NCI-H1048 (cell line): ENCODE data around the gene DNAJB6.
"Not testable (repeated sequence)": the region's sequence is repeated elsewhere in the genome, so short reads cannot be mapped to it uniquely, and the experiment has no call there.

Experiments used
- DNase-seq: peaks from one replicate; lab custom pipeline; 2025; lab: John Stamatoyannopoulos, UW

Gene DNAJB6

DNA sequence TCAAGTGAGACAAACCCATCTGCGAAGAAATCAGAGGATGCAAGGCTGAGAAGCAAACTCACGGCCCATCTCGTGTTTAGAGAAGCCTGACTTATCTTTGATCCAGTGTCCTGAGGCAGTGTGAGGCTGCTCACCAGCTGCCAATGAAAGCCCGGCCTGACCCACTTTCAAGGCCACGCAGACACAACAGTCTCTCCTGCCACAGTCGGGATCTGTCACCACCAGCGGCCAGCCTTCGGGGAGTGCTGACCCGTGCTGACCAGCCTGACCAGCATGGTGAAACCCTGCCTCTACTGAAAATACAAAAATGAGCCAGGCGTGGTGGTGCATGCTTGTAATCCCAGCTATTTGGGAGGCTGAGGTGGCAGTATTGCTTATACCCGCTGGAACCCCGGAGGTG, 7.4 kb upstream of the DNAJB6 start:
- DNase-seq: no peak

DNA sequence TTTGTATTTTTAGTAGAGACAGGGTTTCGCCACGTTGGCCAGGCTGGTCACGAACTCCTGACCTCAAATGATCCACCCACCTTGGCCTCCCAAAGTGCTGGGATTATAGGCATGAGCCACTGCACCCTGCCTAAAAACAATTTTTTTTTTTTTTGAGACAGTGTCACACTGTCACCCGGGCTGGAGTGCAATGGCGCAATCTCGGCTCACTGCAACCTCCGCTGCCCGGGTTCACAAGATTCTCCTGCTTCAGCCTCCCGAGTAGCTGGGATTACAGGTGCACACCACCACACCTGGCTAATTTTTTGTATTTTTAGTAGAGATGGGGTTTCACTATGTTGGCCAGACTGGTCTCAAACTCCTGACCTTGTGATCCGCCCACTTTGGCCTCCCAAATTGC, 6.2 kb upstream of the DNAJB6 start:
- not testable (repeated sequence) for DNase-seq

DNA sequence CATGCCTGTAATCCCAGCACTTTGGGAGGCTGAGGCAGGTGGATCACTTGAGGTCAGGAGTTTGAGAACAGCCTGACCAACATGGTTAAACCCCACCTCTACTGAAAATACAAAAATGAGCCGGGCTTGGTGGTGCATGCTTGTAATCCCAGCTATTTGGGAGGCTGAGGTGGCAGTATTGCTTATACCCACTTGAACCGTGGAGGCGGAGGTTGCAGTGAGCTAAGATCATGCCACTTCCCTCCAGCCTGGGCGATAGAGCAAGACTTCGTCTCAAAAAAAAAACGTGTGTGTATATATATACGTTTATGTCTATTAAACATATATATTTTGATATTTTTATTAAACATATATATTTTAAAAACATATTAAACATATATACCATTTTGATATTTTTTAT, 5.8 kb upstream of the DNAJB6 start:
- not testable (repeated sequence) for DNase-seq

DNA sequence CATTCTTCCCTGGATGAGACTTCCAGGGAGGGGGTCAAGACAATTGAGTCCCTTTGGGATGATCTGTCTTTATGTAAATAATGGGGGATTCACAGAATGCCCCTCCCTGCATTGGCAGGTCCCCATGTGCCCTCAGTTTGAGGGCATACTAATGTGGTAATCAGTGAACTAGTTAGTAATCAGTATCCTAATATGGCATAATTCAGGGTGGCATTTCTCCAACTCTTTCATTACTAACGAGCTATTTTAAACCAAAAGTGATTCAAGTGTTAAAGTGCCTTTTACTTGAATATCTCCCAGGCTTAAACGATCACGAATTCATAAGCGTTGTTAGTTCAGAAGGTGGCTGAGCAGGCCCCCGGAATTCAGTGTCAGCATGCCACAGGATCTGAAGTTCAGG, 1.6 kb upstream of the DNAJB6 start:
- no peak for DNase-seq

DNA sequence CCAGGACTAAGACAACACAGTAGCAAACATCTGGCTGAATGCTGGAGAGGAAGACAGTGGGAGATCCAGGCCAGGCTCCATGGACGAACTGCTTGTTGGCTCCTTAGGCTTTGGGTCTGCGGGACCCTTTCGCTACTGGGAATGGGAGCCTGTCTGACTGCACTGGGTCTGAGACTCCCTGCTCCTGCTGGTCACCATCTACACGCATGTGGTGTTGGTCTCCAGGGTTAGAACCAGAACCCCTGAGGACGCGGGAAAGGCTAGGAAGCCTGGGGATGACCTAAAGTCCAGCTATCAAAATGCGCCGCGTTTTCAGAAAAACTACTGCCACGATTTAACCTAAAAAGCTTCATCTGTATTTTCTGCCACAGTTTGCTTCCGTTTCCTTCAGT, 817 bp upstream of the DNAJB6 start:
- no peak for DNase-seq

DNA sequence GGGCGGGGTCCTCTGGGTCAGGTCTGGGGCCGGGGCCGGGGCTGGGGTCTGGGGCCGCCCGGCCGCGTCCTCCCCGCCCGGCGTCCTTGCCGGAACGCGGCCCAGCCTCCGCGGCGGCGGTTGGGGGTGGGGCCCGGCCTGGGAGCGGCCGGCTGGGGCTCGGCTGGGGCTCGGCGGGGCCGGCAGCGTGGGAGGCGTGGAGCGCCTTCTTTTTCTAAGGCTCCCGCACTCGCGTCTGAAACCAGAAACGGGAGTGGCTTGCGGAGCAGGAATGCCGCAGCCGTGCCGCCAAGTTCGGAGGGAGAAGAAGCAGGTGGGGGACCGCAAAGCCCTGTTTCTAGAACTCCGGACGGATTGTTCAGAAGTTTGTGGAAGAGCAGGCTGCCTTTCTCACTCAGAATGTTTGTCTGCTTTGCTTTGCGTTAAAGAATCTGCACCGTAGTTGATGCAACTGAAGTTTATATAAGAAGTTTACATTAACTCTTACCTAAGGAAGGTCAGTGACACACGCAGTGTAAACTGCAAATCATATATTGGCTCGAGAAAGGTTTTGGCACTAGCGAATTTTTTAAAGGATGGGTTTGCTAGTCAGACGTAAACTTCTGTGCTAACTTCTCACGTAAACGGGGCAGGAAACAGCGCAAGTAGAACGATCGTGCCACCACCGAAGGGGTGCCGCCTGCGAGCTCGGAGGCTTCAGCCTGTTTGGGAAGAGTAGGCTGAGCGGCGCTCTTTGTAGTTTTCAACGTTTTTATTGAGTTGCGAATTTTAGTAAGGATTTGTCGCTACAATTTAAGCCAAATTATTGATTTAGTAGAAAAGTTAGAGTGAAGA, 729 bp downstream of the DNAJB6 start:
- DNase-seq: no peak

DNA sequence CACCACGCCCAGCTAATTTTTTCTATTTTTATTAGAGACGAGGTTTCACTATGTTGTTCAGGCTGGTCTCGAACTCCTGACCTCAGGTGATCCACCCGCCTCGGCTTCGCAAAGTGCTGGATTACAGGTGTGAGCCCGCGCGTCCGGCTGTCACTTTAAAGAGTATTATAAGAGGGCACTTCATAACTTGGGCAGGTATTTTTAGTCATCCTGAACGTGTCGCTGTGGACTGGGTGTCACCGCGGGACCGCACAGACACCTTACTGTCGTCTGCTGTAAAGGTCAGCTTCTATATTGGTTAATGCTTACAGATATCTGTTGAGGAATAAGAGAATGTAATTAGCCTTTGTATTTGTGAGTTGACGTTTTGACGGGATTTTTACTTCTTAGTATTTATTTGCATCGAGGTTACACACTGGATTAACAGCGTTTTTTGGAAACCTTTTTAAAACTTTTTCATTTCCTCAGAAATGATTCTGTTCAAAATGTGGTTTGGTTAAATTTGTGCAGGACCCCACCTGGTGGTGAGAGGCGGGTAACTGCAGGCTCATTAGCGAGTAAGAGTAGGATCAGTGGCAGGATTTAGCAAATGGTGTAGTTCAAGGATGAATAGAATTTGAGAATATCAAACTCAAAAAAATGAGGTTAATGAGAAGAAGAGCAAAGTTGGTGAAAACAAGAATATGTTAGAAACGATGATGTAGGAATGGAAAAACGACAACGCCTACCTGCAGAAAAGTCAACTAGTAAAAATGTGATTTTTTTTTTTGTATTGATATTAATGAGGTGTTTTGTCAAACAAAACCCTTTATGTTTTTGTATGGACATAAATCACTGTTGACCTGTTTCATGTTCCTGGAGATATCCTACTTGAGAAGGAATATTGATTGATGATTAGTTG, 3.2 kb downstream of the DNAJB6 start:
- DNase-seq: no peak

DNA sequence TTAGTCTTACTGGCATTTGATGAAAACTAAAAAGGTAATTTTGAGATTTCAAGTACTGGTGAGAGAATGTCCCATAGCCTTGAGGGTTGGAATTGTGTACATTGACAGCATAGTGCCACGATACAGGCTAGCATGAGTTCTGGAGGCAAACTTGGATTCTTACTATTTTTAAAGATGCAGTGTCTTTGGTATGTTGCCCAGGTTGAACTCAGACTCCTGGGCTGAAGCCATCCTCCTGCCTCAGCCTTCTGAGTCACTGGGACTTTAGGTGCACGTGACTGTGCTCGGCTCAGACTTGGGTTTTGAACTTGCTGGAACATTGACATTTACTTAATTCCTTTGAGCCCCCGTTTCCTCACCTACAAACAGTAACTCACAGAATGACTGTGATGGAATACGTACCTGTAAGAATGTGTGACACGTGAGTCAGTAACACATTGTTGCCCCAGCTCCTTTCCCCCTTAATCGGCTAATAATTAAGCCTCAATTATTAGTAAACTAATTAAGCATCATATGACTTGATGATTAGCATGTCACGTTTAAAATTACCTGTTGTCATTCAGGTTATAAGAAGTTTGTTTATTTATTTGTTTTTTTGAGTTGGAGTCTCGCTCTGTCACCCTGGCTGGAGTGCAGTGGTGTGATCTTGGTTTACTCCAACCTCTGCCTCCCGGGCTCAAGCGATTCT, 10.6 kb downstream of the DNAJB6 start:
- no peak for DNase-seq

DNA sequence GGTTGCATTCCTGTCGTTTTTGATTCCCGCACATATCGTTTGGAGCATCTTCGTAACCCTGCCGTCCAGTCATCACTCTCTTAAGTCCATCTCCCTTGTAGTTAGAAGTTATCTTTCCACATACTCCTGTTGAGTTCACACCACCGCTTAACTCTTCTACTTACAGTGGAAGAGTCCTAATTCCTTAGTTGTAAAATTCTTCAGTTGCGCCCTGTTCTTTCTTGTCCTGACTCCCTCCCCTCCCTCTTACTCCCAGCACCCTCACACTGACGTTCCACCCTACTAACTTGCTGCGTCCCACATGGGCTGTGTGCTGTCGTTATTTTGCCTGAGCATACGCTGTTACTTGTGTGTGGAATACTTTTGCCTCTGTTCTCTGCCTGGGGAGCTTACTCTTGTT, 11.7 kb downstream of the DNAJB6 start:
- no peak for DNase-seq

DNA sequence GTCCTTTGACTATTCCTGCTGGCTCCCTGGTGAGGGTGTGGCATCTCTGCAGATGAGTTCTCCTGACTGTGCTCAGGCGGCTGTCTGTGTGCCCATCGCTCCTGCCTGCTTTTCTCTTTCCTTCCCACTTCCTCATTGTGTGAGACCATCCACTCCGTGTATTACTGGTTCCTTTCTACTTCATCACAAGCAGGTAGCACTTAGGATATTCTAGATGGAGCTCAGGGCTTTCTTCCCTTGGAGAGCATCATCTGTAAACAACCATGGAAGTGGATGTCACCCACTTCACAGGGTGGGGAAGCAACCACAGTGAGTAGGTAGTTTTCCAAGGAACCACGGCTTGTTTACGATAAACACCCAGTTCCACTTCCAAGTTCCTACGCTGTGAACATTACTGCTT, 15.7 kb downstream of the DNAJB6 start:
- no peak for DNase-seq

DNA sequence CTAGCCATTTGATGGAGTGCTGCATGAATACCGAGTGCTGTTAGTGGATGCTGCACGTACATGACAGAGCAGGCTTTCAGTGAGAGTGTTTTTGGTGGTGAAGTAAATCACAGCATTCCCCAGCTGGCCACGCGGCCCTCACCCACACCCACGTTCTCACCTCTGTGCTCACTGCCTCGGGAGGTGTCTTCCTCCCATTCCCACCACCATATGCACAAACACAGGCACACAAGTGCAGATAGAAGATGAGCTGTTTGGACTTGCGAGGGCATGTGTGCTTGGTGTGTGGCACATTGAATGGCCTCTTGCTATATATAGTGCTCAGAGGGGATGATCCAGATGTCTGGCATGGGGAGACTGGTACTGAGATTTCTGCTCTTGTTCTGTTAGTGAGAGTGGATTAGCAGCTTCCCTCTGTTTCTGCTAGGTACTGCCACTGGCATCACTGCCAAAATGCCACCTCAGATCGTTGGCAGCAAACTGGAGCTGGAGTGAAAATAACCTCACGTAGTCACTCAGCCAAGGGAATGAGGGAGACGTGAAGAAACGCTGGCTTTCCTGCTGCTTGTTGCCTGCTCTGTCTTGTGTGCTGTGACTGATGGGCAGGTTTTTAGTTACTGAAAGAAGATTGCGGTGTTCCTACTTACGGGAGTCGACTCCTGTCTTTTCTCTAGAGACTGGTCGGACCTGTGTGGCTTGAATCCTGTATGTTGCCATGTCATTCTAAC, 19.1 kb downstream of the DNAJB6 start:
- no peak for DNase-seq

DNA sequence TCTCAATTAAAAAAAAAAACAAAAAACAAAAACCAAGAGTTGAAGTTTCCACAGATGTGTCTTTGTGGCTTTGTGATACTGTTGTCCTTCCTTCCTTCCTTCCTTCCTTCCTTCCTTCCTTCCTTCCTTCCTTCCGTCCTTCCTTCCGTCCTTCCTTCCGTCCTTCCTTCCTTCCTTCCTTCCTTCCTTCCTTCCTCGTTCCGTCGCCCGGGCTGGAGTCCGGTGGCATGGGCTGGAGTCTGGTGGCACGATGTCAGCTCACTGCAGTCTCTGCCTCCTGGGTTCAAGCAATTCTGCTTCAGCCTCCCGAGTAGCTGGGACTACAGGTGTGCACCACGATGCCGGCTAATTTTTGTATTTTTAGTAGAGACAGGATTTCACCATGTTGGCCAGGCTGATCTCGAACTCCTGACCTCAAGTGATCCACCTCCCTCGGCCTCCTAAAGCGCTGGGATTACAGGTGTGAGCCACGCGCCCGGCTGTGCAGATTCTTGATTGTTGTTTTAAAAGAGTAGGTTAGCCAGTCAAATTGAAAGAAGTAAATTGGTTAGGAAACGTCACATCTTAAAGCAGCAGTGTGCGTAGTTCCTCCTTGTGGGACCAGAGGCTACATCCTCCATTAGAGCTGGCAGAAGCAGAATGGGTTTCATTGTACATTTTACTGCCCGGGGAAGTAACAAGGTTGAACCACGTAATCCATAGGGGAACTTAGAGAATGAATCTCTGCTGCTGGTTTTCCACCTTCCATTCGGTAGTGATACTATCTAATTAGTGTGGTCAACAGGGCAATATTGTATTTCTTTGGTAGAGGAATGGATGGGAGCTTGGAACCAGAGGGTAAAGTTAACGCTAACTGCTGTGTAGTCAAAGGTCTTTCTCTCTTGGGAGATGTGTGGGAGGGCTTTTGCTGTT, 20.6 kb downstream of the DNAJB6 start:
- DNase-seq: no peak

DNA sequence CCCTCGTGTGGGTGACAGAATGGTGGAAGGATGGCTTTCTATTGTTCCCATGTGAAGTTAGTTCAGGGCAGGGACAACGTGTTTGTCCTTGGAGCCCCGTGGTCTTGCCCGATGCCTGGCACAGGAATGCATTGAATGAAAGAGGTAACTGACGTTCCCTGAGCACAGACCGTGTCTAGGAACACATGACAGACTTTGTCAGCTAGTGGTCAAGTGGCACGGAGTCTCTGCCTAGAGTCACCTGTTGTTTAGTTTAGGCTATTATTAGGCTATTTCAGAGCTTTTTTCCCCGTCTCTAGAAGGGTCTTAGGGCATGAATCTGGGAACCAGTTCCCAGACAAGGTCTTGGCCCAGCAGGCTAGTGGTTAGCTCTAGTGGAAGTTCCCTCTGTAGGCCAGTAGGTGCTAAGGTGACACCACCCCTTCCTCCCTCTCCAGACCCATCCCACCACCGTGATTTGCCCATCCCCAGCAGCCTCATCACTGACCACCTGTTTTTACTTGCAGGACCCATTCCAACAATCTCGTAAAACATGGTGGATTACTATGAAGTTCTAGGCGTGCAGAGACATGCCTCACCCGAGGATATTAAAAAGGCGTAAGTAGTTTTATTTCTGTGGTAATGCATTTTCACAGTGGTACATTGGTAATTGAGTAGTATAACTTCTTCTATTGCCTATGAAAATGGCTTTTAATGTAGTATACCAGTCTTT, 21.4 kb downstream of the DNAJB6 start:
- DNase-seq: no peak

DNA sequence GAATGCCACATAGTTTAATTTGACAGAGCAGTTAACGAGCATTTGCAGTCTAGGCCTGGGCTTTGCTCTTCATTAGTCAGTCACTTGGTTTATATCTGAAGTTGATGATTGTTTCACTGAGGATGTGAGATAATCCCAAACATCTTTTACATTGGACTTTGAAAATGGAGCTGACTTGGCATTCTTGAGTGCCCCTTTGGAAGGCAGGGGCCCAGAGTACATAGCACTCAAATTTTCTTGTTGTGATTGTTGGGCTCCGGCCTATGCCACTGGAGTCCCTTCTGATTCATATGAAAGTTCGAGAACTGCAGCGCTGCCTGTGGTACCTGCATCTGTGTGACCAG, 21.9 kb downstream of the DNAJB6 start:
- no peak for DNase-seq

DNA sequence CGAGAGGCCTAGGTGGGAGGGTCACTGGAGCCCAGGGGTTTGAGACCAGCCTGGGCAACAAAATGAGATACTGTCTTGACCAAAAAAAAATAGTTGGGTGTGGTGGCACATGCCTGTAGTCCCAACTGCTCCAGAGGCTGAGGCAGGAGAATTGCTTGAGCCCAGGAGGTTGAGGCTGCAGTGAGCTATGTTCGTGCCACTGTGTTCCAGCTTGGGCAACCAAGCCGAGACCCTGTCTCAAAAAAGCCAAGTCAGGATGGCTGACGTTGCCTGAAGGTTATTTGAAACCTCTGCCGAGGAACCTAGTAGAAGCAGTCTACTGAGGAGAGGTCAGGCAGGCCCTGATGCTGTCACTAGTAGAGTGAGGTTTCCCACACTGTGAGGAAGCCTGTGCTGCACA, 22.8 kb downstream of the DNAJB6 start:
- no peak for DNase-seq

DNA sequence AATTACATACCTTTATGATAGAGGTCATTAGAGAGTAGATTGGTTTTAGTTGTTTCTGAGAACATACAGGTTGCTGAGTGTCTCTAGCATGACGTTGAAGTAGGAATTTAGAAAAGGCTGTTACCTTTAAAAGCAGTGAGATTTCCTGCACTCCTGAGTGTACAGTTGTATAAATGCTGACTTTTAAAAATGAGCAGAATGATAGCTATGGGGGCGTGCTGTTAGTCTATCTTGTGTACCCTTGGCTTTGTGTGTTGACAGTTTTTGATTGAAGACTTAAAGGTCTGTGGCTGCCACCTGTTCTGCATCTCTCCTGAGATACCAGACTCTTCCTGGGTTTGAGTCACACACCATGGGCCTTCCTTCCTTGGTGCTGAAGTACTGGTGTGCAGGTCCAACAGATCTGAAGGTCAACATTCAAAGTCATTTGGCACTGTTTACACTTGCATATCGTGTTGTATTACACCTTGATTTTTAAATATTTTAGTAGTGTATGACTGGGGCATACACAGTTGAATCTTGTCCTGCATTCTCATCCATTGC, 23.8 kb downstream of the DNAJB6 start:
- no peak for DNase-seq

DNA sequence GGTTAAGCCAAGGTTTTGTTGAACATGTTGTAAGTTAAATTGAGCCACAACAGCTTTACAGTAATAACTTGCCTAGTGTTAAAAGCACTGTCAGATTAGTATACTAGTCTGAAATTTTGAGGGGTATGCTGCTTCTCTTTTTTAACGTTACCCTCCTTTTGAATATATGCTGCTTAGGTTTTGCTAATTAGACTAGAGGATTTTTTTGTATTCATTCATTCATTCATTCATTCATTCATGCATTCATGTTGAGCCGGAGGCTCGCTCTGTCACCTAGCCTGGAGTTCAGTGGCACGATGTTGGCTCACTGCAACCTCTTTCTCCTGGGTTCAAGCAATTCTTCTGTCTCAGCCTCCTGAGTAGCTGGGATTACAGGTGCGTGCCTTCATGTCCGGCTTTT, 24.7 kb downstream of the DNAJB6 start:
- no peak for DNase-seq

DNA sequence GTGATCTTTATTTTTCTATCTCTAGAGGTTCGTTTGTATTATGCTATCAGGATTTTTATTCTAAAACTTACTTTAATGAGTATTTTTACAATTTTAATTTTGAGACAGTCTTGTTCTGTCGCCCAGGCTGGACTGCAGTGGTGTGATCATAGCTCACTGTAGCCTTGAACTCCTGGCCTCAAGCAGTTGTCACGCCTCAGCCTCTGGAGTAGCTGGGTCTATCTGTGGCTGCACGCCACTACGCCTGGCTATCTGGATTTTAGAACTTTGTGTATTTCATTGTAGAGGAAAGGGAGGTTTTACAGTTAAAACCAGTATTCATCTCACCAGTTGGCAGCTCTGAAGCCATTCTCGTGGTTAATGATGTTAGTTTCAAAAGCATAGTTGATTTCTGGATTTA, 25.9 kb downstream of the DNAJB6 start:
- no peak for DNase-seq

DNA sequence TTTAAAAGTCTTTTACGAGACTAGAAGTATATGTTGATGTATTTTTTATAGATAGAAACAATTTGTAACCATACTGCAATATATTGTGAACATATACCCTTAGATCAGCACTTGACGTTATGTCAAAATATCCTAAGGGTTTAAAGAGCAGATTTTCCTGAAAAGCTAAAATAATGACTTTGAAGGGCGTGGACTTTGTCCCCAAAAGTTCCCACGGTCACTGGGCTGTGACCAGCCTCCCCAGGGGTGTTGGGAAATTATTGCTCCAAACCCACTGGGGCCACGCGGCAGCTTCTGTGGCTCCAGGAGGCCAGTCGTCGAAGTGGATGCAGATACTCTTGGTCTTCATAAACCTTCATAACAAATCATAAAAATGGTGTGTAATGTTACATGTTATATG, 29.9 kb downstream of the DNAJB6 start:
- no peak for DNase-seq

DNA sequence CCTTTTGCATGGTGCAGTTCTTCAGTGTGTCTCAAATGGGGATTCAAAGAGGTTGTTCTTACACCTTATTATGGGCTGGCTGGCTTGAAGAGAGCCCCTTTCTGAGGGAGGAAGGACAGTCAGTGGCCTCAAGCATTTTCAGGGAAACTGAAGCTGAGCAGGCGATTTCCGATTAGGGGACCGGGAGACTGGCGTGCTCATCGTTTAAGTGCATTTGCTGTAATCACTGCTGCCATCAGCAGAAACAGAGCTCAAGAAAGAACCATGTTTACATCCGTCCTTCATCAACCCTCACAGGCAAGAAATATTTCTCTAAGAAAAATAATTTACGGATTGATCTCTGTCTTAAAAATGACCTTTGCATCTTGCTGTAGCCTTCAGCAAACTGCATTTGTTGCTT, 32.2 kb downstream of the DNAJB6 start:
- no peak for DNase-seq
